Head of caudate nucleus (tissue), 42 donors: ENCODE results near the gene CCDC78.
A peak's percentile ranks its signal among the peaks of the same experiment; 100 is the strongest.

ENCODE experiments used
- DNase-seq, 42 donors: peaks; one replicate each; pipeline versions ENCODE4 v3.0.0 to v3.0.0-alpha.2; 2020 to 2021; ENCODE audit warnings: mixed read lengths in 7 of 42
- intact Hi-C: fragments of 100-400 bp; cut with DNase I; formaldehyde crosslinking; loops from one replicate; pipeline ENCODE4 v1.15.0; 2022

The CCDC78 gene

DNA sequence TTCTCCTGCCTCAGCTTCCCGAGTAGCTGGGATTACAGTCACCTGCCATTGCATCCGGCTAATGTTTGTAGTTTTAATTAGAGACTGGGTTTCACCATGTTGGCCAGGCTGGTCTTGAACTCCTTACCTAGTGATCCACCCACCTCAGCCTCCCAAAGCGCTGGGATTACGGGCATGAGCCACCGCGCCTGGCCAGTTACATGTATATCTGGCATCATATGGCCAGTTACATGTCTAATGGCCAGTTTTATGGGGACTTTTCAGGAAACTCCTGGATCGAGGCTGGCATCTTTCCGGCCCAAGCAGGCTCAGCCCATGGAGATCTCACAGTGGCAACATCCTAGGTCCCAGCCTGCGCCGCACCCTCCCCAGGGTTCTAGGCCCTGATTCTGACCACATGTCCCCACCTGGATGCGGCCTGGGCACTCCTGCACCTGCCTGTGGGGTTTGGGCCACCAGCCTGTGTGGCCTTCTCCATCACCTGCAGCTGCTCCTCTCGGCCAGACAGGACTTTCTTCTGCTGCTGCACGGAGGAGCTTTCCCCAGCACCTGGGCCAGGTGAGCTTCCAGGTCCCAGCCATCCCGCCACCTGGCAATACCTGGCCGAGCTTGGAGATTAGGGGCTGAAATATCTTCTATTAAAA, 15.9 kb upstream of the CCDC78 start:
- peak in 1 of 42 donors; percentile 2 for DNase-seq
- intact Hi-C loops: loop anchor here (2.0 kb wide), 1 partner anchor 21 kb away; the partner anchor contains the start of gene ANTKMT

GRCh38 chr16:740764-741505, 14.7 kb upstream of the CCDC78 start, which contains the start of gene CIAO3:
Gene CIAO3, minus strand, starts transcription at chr16:740997. Its CDS starts 12 bp downstream, at chr16:740985.
- peak; percentile 65 to 95 (median 88) for DNase-seq
- intact Hi-C loops: loop anchor here (2.0 kb wide), 1 partner anchor 20 kb away; the partner anchor contains the start of gene ANTKMT

DNA sequence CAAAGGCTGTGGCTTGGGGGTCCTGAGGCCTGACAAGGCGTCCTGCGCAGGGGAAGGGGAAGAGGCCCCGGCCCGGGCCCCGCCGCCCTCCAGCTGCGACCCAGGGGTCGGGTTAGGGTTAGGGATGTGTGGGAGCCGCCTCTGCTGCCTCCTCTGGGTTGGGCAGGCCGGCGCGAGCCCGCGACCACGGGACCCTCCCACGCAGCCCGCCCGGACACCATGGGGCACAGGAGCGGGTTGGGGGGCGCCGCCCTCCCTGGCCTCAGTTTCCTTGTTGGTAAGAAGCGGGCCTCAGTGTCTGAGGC, 14.2 kb upstream of the CCDC78 start:
- intact Hi-C loops: loop anchor here (2.0 kb wide), 1 partner anchor 20 kb away; the partner anchor contains the start of gene ANTKMT
- no peak for DNase-seq

DNA sequence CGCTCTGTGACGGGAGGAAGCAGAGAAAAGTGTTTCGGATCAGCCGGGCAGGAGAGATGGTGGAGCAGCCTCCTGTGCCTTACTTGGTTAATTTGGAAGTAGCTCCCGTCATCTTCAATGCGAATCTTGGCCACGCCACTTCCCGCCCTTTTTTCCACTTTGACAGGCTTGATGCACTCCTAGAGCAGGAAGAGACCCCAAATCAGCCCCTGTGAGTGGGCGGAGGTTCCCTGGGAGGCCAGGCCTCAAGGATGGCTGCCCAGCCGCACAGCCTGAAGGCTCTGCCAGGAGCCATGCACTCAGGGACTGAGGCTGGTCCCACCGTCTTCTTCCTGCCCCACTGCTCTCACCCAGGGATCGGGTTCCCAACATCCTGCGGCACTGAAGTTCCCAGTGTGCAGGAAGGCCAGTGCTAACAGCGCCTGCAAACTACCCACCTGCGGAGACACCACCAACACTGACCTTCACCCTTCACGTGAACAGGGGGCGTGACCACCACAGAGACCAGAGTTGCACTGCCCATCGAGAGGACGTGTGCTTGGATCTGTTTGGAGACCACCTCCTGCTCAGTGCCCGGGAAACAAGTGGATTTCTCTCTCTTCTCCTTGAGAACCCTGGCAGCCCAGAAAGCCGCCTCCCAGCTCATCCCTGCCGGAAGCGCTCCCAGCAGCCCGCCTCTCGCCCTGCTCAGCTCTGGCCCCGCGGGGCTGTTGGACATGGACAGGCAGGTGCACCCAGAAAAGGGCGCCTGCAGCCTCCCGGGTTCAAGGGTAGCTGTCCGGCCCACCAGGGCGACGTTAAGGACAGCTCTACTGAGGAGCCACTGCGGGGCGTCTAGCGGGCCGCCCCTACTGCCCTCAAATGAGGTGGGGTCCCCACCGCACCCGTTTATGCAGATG, 13.6 kb upstream of the CCDC78 start:
- intact Hi-C loops: loop anchor here (2.0 kb wide), 1 partner anchor 19 kb away; the partner anchor contains the start of gene ANTKMT
- peak in 1 of 42 donors; percentile 14 for DNase-seq

DNA sequence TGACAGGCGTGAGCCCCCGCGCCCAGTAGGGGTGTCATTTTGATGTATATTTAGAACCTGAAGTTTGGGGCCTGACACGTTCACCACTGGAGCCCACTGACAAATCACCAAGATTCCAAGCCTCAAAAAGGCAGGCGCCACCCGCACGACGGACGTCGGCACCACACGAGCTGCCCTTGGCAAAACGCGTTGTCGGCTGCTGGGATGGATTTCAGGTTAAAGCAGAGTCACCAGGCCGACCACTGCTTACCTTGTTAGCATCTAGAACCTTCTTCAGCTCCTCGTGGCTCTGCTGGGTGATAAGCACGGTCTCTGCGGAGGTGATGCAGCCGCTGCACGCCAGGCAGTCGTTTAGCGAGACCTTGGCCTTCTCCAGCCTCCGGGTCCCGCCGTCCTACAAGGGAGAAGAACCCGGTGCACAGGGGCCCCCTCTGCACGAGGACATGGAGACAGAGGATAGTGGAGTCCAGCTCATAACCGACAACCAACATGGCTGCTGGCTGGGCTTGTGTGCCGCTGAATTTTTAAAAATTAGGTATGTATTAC, 10.8 kb upstream of the CCDC78 start:
- intact Hi-C loops: no loop called here
- no peak for DNase-seq

DNA sequence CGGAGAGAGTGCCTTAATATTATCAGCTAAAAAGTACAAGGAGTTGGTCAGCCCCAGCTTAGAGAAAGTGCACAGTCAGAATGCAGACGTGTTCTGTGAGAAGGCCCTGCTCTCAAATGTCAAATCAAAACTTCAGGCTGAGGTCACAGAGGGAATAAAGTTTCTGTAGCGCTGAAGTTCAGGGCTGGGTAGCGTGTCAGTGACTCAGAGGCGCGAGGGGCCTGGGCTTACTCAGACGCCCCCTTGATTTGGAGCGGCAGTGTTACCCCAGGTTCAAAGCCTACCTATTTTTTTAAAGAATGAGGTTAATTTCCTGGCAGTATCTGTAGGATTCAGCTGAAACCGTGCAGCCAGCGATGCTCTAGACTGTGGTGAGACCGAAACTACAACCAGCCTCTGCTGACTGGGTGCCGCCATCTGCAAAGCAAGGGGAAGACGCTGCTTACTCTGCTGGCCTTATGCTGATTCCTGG, 9.8 kb upstream of the CCDC78 start:
- intact Hi-C loops: no loop called here
- peak in 20 of 42 donors; percentile 39 to 80 (median 62) for DNase-seq

GRCh38 chr16:734981-735881, 9.0 kb upstream of the CCDC78 start:
- peak in 1 of 42 donors; percentile 14 for DNase-seq
- intact Hi-C loops: no loop called here

DNA sequence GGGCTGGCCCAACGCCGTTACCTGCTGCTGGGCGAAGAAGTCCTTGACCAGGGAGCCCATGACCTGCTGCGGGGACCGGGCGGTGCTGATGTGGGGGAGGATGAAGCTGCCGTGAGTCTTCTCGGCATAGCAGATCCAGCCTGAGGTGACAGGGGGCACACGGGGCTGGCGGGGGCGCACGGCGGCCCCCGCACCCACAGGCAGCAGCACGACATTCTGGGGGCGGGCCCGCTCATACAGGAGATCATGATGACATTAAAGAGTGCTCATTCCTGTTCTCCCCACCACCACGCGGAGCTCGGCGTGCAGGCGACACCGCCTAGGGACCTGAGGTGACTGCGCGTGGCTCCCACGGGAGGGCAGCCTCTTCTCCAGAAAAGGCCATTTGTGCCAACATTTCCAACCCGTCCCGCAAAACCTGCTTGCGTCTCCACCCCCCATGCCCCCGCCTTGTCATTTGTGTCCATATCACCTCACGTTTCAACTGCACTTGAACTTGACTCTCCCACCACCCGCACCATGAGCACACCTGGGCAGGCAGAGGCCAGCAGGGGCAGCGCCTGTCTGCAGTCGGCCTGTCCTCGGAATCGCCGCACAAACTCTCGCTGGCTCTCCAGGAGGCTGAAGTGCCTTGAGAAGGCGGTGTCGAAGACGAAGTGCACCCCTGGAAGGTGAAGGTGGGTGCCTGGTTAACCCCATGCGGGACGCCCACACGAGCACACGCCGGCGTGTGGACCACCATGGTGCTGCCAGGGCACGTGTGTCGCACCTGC, 8.2 kb upstream of the CCDC78 start:
- intact Hi-C loops: no loop called here

DNA sequence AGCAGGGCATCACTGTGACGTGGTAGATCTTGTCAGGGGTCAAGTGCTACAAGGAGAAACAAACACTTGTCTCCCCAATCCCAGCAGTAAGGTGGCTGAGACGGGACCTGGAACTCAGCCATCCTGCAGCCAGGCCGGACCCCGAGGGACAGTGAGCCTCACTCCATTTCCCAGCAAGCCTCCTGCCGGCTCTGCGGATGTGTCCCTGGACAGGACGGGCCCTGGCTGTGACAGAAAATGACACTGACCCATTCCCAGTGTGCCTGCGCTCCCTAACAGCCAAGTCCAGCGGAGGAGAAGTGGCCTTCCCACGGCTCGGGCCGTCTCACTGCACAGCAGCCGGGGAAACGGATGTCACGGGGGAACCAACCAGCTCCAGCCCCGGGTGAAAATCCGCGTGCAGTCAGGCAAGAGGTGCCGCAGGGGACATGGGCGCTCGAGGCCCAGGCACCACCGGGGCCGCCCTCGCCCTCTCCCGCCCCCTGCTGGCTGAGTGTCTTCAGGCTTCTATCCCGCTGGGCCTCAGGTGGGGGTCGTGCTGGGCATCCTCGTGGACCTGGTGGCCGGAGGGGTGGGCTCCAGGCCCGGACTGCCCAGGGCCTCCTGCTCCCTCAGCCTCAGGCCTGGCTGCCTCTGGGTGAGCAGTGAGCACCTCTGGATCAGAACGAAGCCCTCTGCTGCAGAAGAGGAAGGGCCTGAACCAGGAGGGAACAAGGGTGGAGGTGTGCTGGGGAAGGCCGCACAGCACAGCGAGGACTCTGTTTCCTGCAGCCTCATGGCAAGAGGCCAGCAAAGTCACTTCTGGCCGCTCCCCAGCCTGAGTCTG, 7.4 kb upstream of the CCDC78 start:
- intact Hi-C loops: no loop called here
- peak in 8 of 42 donors; percentile 9 to 55 (median 28) for DNase-seq

More for the DNA sequence above, 8.2 kb upstream of the CCDC78 start:
- peak; percentile 59 to 95 (median 83) for DNase-seq

GRCh38 chr16:732936-733335, 6.7 kb upstream of the CCDC78 start:
- intact Hi-C loops: no loop called here
- peak in 30 of 42 donors; percentile 33 to 90 (median 70) for DNase-seq

- intact Hi-C loops: no loop called here
- no peak for DNase-seq
Observed at GRCh38 chr16:732332-732731, 6.1 kb upstream of the CCDC78 start.

DNA sequence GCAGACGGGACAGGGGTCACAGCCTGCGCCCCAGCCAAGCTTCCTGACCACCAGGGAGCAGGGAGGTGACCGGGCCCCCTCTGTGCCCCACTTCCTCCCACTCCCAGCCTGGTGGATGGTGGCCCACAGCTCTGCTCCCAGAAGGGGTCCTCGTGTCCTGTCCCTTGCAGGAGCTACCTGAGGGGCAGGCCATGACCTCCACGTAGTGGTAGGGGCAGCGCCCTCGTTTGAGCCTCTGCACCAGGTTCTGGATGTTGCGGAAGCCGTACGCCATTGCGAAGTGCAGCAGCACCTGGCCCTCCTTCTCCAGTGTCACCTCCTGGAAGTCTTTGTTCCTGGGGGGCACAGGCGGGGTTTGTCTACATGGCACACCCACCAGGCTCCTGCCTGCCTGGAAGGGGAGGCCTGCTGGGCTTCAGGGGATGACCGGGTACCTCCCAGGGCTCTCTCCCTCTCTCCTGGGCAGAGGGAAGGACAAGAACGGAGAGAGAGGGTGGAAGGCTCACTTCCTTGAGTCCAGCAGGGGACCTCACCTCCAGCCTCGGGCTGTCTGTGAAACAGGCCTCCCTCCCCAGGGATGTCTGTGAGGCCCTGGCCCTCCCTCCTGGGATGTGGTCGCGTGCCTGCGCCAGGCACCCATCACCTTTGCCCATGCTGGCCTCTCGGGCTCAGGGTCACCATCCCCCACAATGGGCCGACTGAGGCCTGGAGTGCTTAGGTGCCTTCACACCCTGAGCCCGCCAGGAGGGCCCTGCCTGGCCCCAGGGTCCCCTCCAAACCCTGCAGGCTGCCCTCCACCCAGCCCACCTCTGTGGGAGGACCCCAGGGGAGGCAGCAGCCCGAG, 4.6 kb upstream of the CCDC78 start:
- peak in 2 of 42 donors; percentile 2 to 7 for DNase-seq
- intact Hi-C loops: no loop called here

DNA sequence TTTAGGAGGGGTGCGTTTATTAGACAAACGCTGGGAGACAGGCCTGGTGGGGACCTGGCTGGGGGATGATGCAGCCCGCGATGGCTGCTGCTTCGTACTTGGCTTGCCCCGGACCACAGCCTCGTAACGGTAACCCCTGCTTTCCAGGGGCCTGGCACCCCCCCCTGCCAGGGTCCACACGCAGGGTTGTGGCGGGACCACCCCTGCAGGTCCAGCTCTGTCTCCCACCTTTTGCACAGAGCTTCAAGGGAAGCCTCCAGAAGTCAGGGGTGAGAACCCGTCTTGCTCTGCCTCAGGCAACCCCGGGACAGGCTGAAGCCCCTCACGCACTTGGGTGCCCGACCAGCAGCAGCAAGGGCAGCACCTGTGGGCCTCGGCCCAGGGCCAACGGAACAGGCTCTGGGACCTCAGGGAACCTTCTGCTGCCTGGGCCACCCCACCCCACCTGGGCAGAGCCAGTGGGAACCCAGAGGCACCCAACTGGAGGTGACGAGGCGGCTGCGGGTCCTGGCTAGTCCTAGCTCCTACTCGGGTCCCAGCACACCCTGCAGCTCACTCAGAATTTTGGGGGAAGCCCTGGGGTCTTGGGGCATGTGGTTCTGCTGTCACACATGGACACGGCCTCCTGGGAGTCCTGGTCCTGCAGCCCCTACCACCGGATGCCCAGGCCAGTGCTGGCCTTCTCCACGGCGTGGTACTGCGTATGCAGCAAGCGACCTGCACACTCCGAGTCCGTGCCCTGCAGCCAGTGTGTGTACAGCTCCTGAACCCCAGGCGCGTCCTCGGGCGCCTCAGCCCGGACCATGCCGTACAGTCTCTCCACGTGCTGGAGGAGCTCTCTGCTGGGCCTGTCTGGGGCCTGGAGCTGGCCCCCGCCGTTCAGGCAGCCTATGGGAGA, 3.8 kb upstream of the CCDC78 start:
- intact Hi-C loops: no loop called here
- DNase-seq: peak in 4 of 42 donors; percentile 2 to 12 (median 8)
